Neural cell (in vitro differentiated cells): ENCODE measurements around the gene NBL1.

ENCODE experiments used
- EP300 ChIP-seq: fragments of 450-650 bp; conservative IDR thresholded peaks from 2 replicates; pipeline ENCODE4 v1.6.1; 2014; ENCODE audit warnings: antibody characterized with exemption, mild to moderate bottlenecking, moderate library complexity; ENCODE audit not compliant: poor library complexity, severe bottlenecking
- EZH2 ChIP-seq: fragments of 200-600, 300-800 bp; shearing (Covaris generic), sonication (generic); IDR thresholded peaks from 2 replicates; pipeline ENCODE4 v1.6.1; 2014; ENCODE audit warnings: antibody characterized with exemption, low read length, borderline replicate concordance, mild to moderate bottlenecking; ENCODE audit not compliant: insufficient read depth, poor library complexity, severe bottlenecking
- MXI1 ChIP-seq: fragments of 450-650 bp; conservative IDR thresholded peaks from 2 replicates; pipeline ENCODE4 v1.6.1; 2014; ENCODE audit warnings: antibody characterized with exemption, mild to moderate bottlenecking; ENCODE audit not compliant: poor library complexity, severe bottlenecking
- POLR2AphosphoS5 ChIP-seq: IDR thresholded peaks from 2 replicates; pipeline ENCODE4 v1.6.1; 2012
- RAD21 ChIP-seq: fragments of 450-650 bp; conservative IDR thresholded peaks from 2 replicates; pipeline ENCODE4 v1.6.1; 2014; ENCODE audit warnings: antibody characterized with exemption, mild to moderate bottlenecking, moderate library complexity
- TAF1 ChIP-seq: IDR thresholded peaks from 2 replicates; pipeline ENCODE4 v1.6.1; 2012; ENCODE audit warnings: low read depth
- TF ChIP-seq, protein P1 (sequence below): fragments of 450-650 bp; IDR thresholded peaks from 2 replicates; pipeline ENCODE4 v1.5.1; 2014; ENCODE audit warnings: antibody characterized with exemption, mild to moderate bottlenecking, moderate library complexity; ENCODE audit not compliant: poor library complexity, severe bottlenecking
- TF ChIP-seq, protein P2 (sequence below): IDR thresholded peaks from 2 replicates; pipeline ENCODE4 v1.6.1; 2012; ENCODE audit warnings: borderline replicate concordance

DNA sequence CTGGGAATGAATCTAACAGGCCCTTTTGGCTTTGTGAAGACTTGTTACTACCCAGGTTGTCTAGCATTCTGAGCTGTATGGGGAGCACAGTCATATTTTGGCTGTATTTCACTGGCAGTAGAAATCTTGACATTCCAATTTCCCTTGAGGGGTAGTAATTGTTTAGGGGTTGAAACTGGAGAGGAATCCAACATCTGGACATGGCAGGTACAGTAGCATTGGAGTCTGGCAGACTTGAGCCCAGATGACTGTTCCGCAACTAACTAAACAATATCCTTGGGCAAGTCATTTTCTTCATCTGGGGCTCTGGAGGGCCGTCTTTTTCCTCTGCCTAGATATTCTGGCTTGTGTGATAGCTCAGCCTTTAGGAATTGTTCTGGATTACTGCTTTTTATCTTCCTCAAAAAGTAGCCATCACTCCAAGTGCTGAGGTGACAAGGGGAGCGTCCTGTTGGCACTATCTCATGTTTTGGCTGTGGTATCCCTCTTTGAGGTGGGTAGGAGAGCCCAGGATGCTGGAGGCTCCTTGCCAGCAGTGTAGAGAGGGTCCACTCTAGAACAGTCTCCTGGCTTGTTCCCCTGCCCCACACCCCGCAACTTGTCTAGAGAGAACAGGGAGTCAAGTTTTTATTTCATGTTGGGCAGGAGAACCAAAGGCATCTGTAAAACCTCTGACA, 22.7 kb upstream of the NBL1 start:
- TF ChIP-seq EZH2, result no peak
- TF ChIP-seq, protein P1, sequence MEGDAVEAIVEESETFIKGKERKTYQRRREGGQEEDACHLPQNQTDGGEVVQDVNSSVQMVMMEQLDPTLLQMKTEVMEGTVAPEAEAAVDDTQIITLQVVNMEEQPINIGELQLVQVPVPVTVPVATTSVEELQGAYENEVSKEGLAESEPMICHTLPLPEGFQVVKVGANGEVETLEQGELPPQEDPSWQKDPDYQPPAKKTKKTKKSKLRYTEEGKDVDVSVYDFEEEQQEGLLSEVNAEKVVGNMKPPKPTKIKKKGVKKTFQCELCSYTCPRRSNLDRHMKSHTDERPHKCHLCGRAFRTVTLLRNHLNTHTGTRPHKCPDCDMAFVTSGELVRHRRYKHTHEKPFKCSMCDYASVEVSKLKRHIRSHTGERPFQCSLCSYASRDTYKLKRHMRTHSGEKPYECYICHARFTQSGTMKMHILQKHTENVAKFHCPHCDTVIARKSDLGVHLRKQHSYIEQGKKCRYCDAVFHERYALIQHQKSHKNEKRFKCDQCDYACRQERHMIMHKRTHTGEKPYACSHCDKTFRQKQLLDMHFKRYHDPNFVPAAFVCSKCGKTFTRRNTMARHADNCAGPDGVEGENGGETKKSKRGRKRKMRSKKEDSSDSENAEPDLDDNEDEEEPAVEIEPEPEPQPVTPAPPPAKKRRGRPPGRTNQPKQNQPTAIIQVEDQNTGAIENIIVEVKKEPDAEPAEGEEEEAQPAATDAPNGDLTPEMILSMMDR, result no peak
- no peak for TF ChIP-seq TAF1
- no peak for TF ChIP-seq POLR2AphosphoS5
- no peak for TF ChIP-seq RAD21
- no peak for TF ChIP-seq MXI1
- no peak for TF ChIP-seq EP300
- TF ChIP-seq, protein P2, sequence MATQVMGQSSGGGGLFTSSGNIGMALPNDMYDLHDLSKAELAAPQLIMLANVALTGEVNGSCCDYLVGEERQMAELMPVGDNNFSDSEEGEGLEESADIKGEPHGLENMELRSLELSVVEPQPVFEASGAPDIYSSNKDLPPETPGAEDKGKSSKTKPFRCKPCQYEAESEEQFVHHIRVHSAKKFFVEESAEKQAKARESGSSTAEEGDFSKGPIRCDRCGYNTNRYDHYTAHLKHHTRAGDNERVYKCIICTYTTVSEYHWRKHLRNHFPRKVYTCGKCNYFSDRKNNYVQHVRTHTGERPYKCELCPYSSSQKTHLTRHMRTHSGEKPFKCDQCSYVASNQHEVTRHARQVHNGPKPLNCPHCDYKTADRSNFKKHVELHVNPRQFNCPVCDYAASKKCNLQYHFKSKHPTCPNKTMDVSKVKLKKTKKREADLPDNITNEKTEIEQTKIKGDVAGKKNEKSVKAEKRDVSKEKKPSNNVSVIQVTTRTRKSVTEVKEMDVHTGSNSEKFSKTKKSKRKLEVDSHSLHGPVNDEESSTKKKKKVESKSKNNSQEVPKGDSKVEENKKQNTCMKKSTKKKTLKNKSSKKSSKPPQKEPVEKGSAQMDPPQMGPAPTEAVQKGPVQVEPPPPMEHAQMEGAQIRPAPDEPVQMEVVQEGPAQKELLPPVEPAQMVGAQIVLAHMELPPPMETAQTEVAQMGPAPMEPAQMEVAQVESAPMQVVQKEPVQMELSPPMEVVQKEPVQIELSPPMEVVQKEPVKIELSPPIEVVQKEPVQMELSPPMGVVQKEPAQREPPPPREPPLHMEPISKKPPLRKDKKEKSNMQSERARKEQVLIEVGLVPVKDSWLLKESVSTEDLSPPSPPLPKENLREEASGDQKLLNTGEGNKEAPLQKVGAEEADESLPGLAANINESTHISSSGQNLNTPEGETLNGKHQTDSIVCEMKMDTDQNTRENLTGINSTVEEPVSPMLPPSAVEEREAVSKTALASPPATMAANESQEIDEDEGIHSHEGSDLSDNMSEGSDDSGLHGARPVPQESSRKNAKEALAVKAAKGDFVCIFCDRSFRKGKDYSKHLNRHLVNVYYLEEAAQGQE, result no peak
